ENCODE measurements around the gene AXDND1.
"Not testable (repeated sequence)": the region's sequence is repeated elsewhere in the genome, so short reads cannot be mapped to it uniquely, and the experiment has no call there.

The AXDND1 gene

GRCh38 chr1:179516976-179517705 lies 151.4 kb downstream of the AXDND1 start:
- TF ChIP-seq, protein P1, sequence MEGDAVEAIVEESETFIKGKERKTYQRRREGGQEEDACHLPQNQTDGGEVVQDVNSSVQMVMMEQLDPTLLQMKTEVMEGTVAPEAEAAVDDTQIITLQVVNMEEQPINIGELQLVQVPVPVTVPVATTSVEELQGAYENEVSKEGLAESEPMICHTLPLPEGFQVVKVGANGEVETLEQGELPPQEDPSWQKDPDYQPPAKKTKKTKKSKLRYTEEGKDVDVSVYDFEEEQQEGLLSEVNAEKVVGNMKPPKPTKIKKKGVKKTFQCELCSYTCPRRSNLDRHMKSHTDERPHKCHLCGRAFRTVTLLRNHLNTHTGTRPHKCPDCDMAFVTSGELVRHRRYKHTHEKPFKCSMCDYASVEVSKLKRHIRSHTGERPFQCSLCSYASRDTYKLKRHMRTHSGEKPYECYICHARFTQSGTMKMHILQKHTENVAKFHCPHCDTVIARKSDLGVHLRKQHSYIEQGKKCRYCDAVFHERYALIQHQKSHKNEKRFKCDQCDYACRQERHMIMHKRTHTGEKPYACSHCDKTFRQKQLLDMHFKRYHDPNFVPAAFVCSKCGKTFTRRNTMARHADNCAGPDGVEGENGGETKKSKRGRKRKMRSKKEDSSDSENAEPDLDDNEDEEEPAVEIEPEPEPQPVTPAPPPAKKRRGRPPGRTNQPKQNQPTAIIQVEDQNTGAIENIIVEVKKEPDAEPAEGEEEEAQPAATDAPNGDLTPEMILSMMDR (IDR thresholded peaks at IDR 0.05; ENCODE audit: insufficient read depth, low read depth, low read length, missing control alignments): no peak
- no peak overlapping the region for H3K4me3 ChIP-seq (ENCODE audit: low read depth, low read length)
- no peak for DNase-seq (ENCODE audit: low read depth)

GRCh38 chr1:179518544-179518943 lies 152.8 kb downstream of the AXDND1 start:
- DNase-seq (ENCODE audit: low read depth); H3K4me3 ChIP-seq (ENCODE audit: low read depth, low read length): not testable (repeated sequence)

GRCh38 chr1:179529482-179530195 lies 163.9 kb downstream of the AXDND1 start:
- H3K4me3 ChIP-seq (ENCODE audit: low read depth, low read length): no peak overlapping the region
- TF ChIP-seq, protein P1 (IDR thresholded peaks at IDR 0.05; ENCODE audit: insufficient read depth, low read depth, low read length, missing control alignments): no peak
- DNase-seq (ENCODE audit: low read depth): no peak

- TF ChIP-seq, protein P1 (IDR thresholded peaks at IDR 0.05; ENCODE audit: insufficient read depth, low read depth, low read length, missing control alignments): no peak
- H3K4me3 ChIP-seq (ENCODE audit: low read depth, low read length): no peak overlapping the region
- DNase-seq (ENCODE audit: low read depth): no peak
Observed at GRCh38 chr1:179530352-179530751, 164.6 kb downstream of the AXDND1 start.

DNA sequence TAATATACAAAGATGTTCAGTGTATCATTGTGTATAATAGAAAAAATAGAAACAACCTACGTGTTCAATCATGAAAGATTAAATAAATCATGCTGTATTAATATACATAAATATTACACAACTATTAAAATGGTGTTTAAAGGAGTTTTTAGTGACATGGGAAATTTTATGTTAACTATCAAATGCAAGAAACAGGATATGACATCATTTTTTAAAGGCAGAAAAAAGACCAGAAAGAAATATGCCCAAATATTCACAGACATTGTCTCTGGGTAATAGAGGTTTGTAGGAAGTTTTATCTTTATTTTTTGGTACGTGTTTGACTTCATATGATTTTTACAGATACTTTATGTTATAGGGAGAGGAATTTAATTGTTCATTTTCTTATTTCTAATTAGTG lies 176.0 kb downstream of the AXDND1 start:
- TF ChIP-seq, protein P1 (IDR thresholded peaks at IDR 0.05; ENCODE audit: insufficient read depth, low read depth, low read length, missing control alignments): no peak
- no peak overlapping the region for H3K4me3 ChIP-seq (ENCODE audit: low read depth, low read length)
- no peak for DNase-seq (ENCODE audit: low read depth)

GRCh38 chr1:179545321-179545720 lies 179.6 kb downstream of the AXDND1 start:
- DNase-seq (ENCODE audit: low read depth): no peak
- no peak overlapping the region for H3K4me3 ChIP-seq (ENCODE audit: low read depth, low read length)
- TF ChIP-seq, protein P1 (IDR thresholded peaks at IDR 0.05; ENCODE audit: insufficient read depth, low read depth, low read length, missing control alignments): no peak

- DNase-seq (ENCODE audit: low read depth): no peak
- H3K4me3 ChIP-seq (ENCODE audit: low read depth, low read length): no peak overlapping the region
- TF ChIP-seq, protein P1 (IDR thresholded peaks at IDR 0.05; ENCODE audit: insufficient read depth, low read depth, low read length, missing control alignments): no peak
Observed at GRCh38 chr1:179547021-179547535, 181.3 kb downstream of the AXDND1 start.
